HAP-1 (cell line): ENCODE measurements around the gene MDN1.
"Not testable (repeated sequence)": the region's sequence is repeated elsewhere in the genome, so short reads cannot be mapped to it uniquely, and the experiment has no call there.

ENCODE experiments used
- DNase-seq, 2 experiments: peaks; one replicate each; pipeline ENCODE4 v3.0.0-alpha.2; 2016 to 2020; ENCODE audit warnings: low spot score in 2 of 2
- H3K27me3 ChIP-seq: fragments of 250-450 bp; sonication (Bioruptor Pico); 2 replicates; pipeline ENCODE4 v1.5.1; 2020; ENCODE audit warnings: low read depth, mild to moderate bottlenecking, moderate library complexity
- H3K36me3 ChIP-seq: fragments of 250-450 bp; sonication (Bioruptor Pico); replicated peaks from 2 replicates; pipeline ENCODE4 v1.5.1; 2020; ENCODE audit warnings: mild to moderate bottlenecking
- H3K4me1 ChIP-seq: fragments of 250-450 bp; sonication (Bioruptor Pico); 2 replicates; pipeline ENCODE4 v1.5.1; 2020; ENCODE audit warnings: mild to moderate bottlenecking
- H3K4me3 ChIP-seq: fragments of 250-450 bp; sonication (Bioruptor Pico); 2 replicates; pipeline ENCODE4 v1.5.1; 2020; ENCODE audit warnings: mild to moderate bottlenecking, moderate library complexity
- H3K9me3 ChIP-seq: fragments of 250-450 bp; sonication (Bioruptor Pico); 2 replicates; pipeline ENCODE4 v1.5.1; 2020; ENCODE audit warnings: mild to moderate bottlenecking, moderate library complexity
- in situ Hi-C: fragments of 300-500 bp; cut with MboI; formaldehyde crosslinking; loops from 3 replicates; pipeline ENCODE4 v1.14.3; 2020; ENCODE audit warnings: low sequenced_read_pairs, inconsistent platforms, mixed read lengths

The MDN1 gene

GRCh38 chr6:89638320-89639195 lies 181.0 kb downstream of the MDN1 start, which contains the start of gene LYRM2:
Gene LYRM2 (minus strand): TSS chr6:89638747. CDS start chr6:89638716, 31 bp downstream.
- Histone ChIP-seq H3K36me3 (peaks cover 22% of the 10 kb centered on the region), H3K4me3 (peak within 1 kb of the TSS; percentile 73), H3K27me3 (no peaks in the 10 kb centered on the region), H3K4me1 (peaks cover 14% of the 10 kb centered on the region), H3K9me3 (no peaks in the 10 kb centered on the region)
- in situ Hi-C loops, result no loop called here
- DNase-seq, result peak; percentile 87 to 96

GRCh38 chr6:89637960-89638319 lies 181.7 kb downstream of the MDN1 start:
- in situ Hi-C loops, result no loop called here
- Histone ChIP-seq H3K4me1 (peaks cover 14% of the 10 kb centered on the region), H3K9me3 (no peaks in the 10 kb centered on the region), H3K27me3 (no peaks in the 10 kb centered on the region), H3K4me3 (peak overlapping the region; percentile 73), H3K36me3 (peaks cover 22% of the 10 kb centered on the region)
- DNase-seq, result no peak

GRCh38 chr6:89636412-89636811 lies 183.2 kb downstream of the MDN1 start:
- H3K4me3 ChIP-seq, H3K27me3 ChIP-seq, in situ Hi-C loops, H3K9me3 ChIP-seq, DNase-seq: not testable (repeated sequence)
- Histone ChIP-seq H3K36me3 (peaks cover 18% of the 10 kb centered on the region), H3K4me1 (peaks cover 14% of the 10 kb centered on the region)

- Histone ChIP-seq H3K9me3 (no peaks in the 10 kb centered on the region), H3K4me3 (no peak overlapping the region), H3K36me3 (peaks cover 33% of the 10 kb centered on the region), H3K27me3 (no peaks in the 10 kb centered on the region), H3K4me1 (no peaks in the 10 kb centered on the region)
- no peak for DNase-seq
- in situ Hi-C loops, result no loop called here
These were observed 189.1 kb downstream of the MDN1 start for GRCh38 chr6:89630488-89630887.

GRCh38 chr6:89623749-89624148 lies 195.8 kb downstream of the MDN1 start:
- Histone ChIP-seq H3K4me1 (no peaks in the 10 kb centered on the region), H3K4me3 (no peak overlapping the region), H3K36me3 (peaks cover 3% of the 10 kb centered on the region), H3K9me3 (no peaks in the 10 kb centered on the region), H3K27me3 (no peaks in the 10 kb centered on the region)
- in situ Hi-C loops, result loop anchor here (25.0 kb wide), 1 partner anchor 636 kb away; no protein-coding TSS in a partner anchor
- no peak for DNase-seq

GRCh38 chr6:89619567-89619966 lies 200.0 kb downstream of the MDN1 start:
- in situ Hi-C loops, result loop anchor here (25.0 kb wide), 1 partner anchor 632 kb away; no protein-coding TSS in a partner anchor
- no peaks in the 10 kb centered on the region for H3K36me3 ChIP-seq

GRCh38 chr6:89618026-89618425 lies 201.6 kb downstream of the MDN1 start:
- H3K36me3 ChIP-seq, result no peaks in the 10 kb centered on the region
- no peak for DNase-seq
- no peaks in the 10 kb centered on the region for H3K9me3 ChIP-seq
- in situ Hi-C loops, result loop anchor here (25.0 kb wide), 1 partner anchor 631 kb away; no protein-coding TSS in a partner anchor
- H3K27me3 ChIP-seq, result no peaks in the 10 kb centered on the region
- no peak overlapping the region for H3K4me3 ChIP-seq
- no peaks in the 10 kb centered on the region for H3K4me1 ChIP-seq

More at GRCh38 chr6:89619567-89619966, 200.0 kb downstream of the MDN1 start:
- H3K27me3 ChIP-seq, result no peaks in the 10 kb centered on the region
- no peaks in the 10 kb centered on the region for H3K4me1 ChIP-seq
- no peak for DNase-seq
- no peak overlapping the region for H3K4me3 ChIP-seq
- H3K9me3 ChIP-seq, result no peaks in the 10 kb centered on the region

GRCh38 chr6:89616531-89616930 lies 203.1 kb downstream of the MDN1 start:
- H3K4me1 ChIP-seq, result no peaks in the 10 kb centered on the region
- H3K36me3 ChIP-seq, result no peaks in the 10 kb centered on the region
- no peak overlapping the region for H3K4me3 ChIP-seq
- no peaks in the 10 kb centered on the region for H3K9me3 ChIP-seq
- in situ Hi-C loops, result loop anchor here (25.0 kb wide), 1 partner anchor 629 kb away; no protein-coding TSS in a partner anchor
- no peak for DNase-seq
- no peaks in the 10 kb centered on the region for H3K27me3 ChIP-seq

GRCh38 chr6:89615882-89616281 lies 203.7 kb downstream of the MDN1 start:
- DNase-seq, result no peak
- H3K36me3 ChIP-seq, result no peaks in the 10 kb centered on the region
- H3K27me3 ChIP-seq, result no peaks in the 10 kb centered on the region
- in situ Hi-C loops, result loop anchor here (25.0 kb wide), 1 partner anchor 629 kb away; no protein-coding TSS in a partner anchor
- no peak overlapping the region for H3K4me3 ChIP-seq
- no peaks in the 10 kb centered on the region for H3K4me1 ChIP-seq
- no peaks in the 10 kb centered on the region for H3K9me3 ChIP-seq

GRCh38 chr6:89613790-89614189 lies 205.8 kb downstream of the MDN1 start:
- DNase-seq, result no peak
- in situ Hi-C loops, result loop anchor here (5.0 to 25.0 kb wide), 2 partner anchors 181 to 626 kb away; partner anchors contain the start of gene ANKRD6
- Histone ChIP-seq H3K36me3 (no peaks in the 10 kb centered on the region), H3K27me3 (no peaks in the 10 kb centered on the region), H3K4me1 (no peaks in the 10 kb centered on the region), H3K4me3 (no peak overlapping the region), H3K9me3 (no peaks in the 10 kb centered on the region)

GRCh38 chr6:89612121-89612520 lies 207.5 kb downstream of the MDN1 start:
- Histone ChIP-seq H3K9me3 (no peaks in the 10 kb centered on the region), H3K4me3 (no peak overlapping the region), H3K36me3 (no peaks in the 10 kb centered on the region), H3K4me1 (no peaks in the 10 kb centered on the region), H3K27me3 (no peaks in the 10 kb centered on the region)
- in situ Hi-C loops, result loop anchor here (5.0 to 25.0 kb wide), 2 partner anchors 180 to 625 kb away; partner anchors contain the start of gene ANKRD6
- DNase-seq, result no peak

GRCh38 chr6:89611666-89612065 lies 207.9 kb downstream of the MDN1 start:
- in situ Hi-C loops, result loop anchor here (5.0 to 25.0 kb wide), 2 partner anchors 179 to 624 kb away; partner anchors contain the start of gene ANKRD6
- Histone ChIP-seq H3K4me1 (no peaks in the 10 kb centered on the region), H3K36me3 (no peaks in the 10 kb centered on the region), H3K9me3 (no peaks in the 10 kb centered on the region), H3K4me3 (no peak overlapping the region), H3K27me3 (no peaks in the 10 kb centered on the region)
- no peak for DNase-seq

- Histone ChIP-seq H3K4me3 (no peak overlapping the region), H3K36me3 (no peaks in the 10 kb centered on the region), H3K4me1 (no peaks in the 10 kb centered on the region), H3K9me3 (no peaks in the 10 kb centered on the region), H3K27me3 (no peaks in the 10 kb centered on the region)
- peak; percentile 60 to 90 for DNase-seq
- in situ Hi-C loops, result loop anchor here (5.0 to 25.0 kb wide), 2 partner anchors 178 to 623 kb away; partner anchors contain the start of gene ANKRD6
These were observed 209.4 kb downstream of the MDN1 start for GRCh38 chr6:89610149-89610642.

- Histone ChIP-seq H3K4me3 (no peak overlapping the region), H3K9me3 (no peaks in the 10 kb centered on the region), H3K4me1 (no peaks in the 10 kb centered on the region), H3K27me3 (no peaks in the 10 kb centered on the region), H3K36me3 (no peaks in the 10 kb centered on the region)
- in situ Hi-C loops, result loop anchor here (25.0 kb wide), 1 partner anchor 619 kb away; no protein-coding TSS in a partner anchor
- DNase-seq, result no peak
These were observed 213.7 kb downstream of the MDN1 start for GRCh38 chr6:89605861-89606260.
